ENCODE results near the gene WARS2.

GRCh38 chr1:119071321-119071720 lies 69.1 kb downstream of the WARS2 start:
- TF ChIP-seq POLR2A (IDR thresholded peaks at IDR 0.05): no peak
- no peak for TF ChIP-seq CTCF (IDR thresholded peaks at IDR 0.05)
- no peak for TF ChIP-seq POLR2AphosphoS5 (IDR thresholded peaks at IDR 0.05)
- no peak for TF ChIP-seq EP300 (IDR thresholded peaks at IDR 0.05)

Data from suprapubic skin (tissue), 4 donors.